ENCODE data around the gene IGFALS. TPM values are rescaled to one million over a fixed set of nuclear protein-coding genes. Genes with fewer than 3 reads are reported as not detected.
"Not testable (repeated sequence)": the region's sequence is repeated elsewhere in the genome, so short reads cannot be mapped to it uniquely, and the experiment has no call there.

Gene IGFALS
- total RNA-seq, 1 donor from 2014 or later: not detected

GRCh38 chr16:1818204-1818872 is 24.8 kb upstream of the IGFALS start:
- DNase-seq (ENCODE audit: low read depth in 2 of 2): no peak

GRCh38 chr16:1817716-1818115 is 24.2 kb upstream of the IGFALS start:
- DNase-seq (ENCODE audit: low read depth in 2 of 2): no peak

- no peak for DNase-seq (ENCODE audit: low read depth in 2 of 2)
Measured at GRCh38 chr16:1817276-1817589, 23.7 kb upstream of the IGFALS start.

- no peak for DNase-seq (ENCODE audit: low read depth in 2 of 2)
Measured at GRCh38 chr16:1816396-1817275, 23.1 kb upstream of the IGFALS start.

GRCh38 chr16:1815461-1815860 is 22.0 kb upstream of the IGFALS start:
- no peak for DNase-seq (ENCODE audit: low read depth in 2 of 2)

- DNase-seq (ENCODE audit: low read depth in 2 of 2): peak; percentile 45 to 79
Measured at GRCh38 chr16:1812732-1813163, 19.2 kb upstream of the IGFALS start.

GRCh38 chr16:1810536-1810935 is 17.0 kb upstream of the IGFALS start:
- no peak for DNase-seq (ENCODE audit: low read depth in 2 of 2)

GRCh38 chr16:1810106-1810505 is 16.6 kb upstream of the IGFALS start:
- no peak for DNase-seq (ENCODE audit: low read depth in 2 of 2)

GRCh38 chr16:1809281-1809801 is 15.8 kb upstream of the IGFALS start:
- no peak for DNase-seq (ENCODE audit: low read depth in 2 of 2)

- no peak for DNase-seq (ENCODE audit: low read depth in 2 of 2)
Measured at GRCh38 chr16:1808691-1809090, 15.2 kb upstream of the IGFALS start.

GRCh38 chr16:1807626-1808025 is 14.1 kb upstream of the IGFALS start:
- no peak for DNase-seq (ENCODE audit: low read depth in 2 of 2)

GRCh38 chr16:1800701-1801100 is 7.2 kb upstream of the IGFALS start:
- no peak for DNase-seq (ENCODE audit: low read depth in 2 of 2)

GRCh38 chr16:1799263-1799662 is 5.8 kb upstream of the IGFALS start:
- not testable (repeated sequence) for DNase-seq (ENCODE audit: low read depth in 2 of 2)

GRCh38 chr16:1794908-1795666 is 1.6 kb upstream of the IGFALS start:
- no peak for DNase-seq (ENCODE audit: low read depth in 2 of 2)

GRCh38 chr16:1794221-1794871 is 841 bp upstream of the IGFALS start:
- no peak for DNase-seq (ENCODE audit: low read depth in 2 of 2)

- DNase-seq (ENCODE audit: low read depth in 2 of 2): no peak
Measured at GRCh38 chr16:1792836-1793577, 498 bp downstream of the IGFALS start.

- no peak for DNase-seq (ENCODE audit: low read depth in 2 of 2)
Measured at GRCh38 chr16:1791943-1792812, 1.3 kb downstream of the IGFALS start.

GRCh38 chr16:1791256-1791942 is 2.1 kb downstream of the IGFALS start:
- no peak for DNase-seq (ENCODE audit: low read depth in 2 of 2)

- DNase-seq (ENCODE audit: low read depth in 2 of 2): no peak
Measured at GRCh38 chr16:1790611-1791255, 2.8 kb downstream of the IGFALS start.

Data from dermis microvascular lymphatic vessel endothelial cell (primary cell).